Measurements from ENCODE around the gene KSR2. TPM values are rescaled to one million over a fixed set of nuclear protein-coding genes. Genes with fewer than 3 reads are reported as not detected.
"Not testable (repeated sequence)": the region's sequence is repeated elsewhere in the genome, so short reads cannot be mapped to it uniquely, and the experiment has no call there.

Gene KSR2
- total and polyA plus RNA-seq, 2 donors: 0.02 to 0.09 TPM

- no peaks in the 10 kb centered on the region for H3K36me3 ChIP-seq (ENCODE audit: control insufficient read depth in 2 of 2, insufficient read depth in 2 of 2, low read length in 1 of 2)
- H3K9me3 ChIP-seq (ENCODE audit: control insufficient read depth in 2 of 2, insufficient read depth in 1 of 2, low read length in 1 of 2): no peaks in the 10 kb centered on the region
- no peak overlapping the region for H3K27ac ChIP-seq (ENCODE audit: low read depth in 1 of 2, low read length in 1 of 2)
- no peak for DNase-seq (ENCODE audit: low read depth in 6 of 9, low spot score in 9 of 9)
- no peak overlapping the region for H3K4me3 ChIP-seq (ENCODE audit: low read length in 2 of 2)
- peaks cover 0 to under 1% of the 10 kb centered on the region in 2 donors for H3K4me1 ChIP-seq (ENCODE audit: control insufficient read depth in 2 of 2, insufficient read depth in 2 of 2, low read length in 2 of 2)
- 99% methylated on average over 3 of the region's 3 CpGs for WGBS
- H3K27me3 ChIP-seq (ENCODE audit: control insufficient read depth in 2 of 2, insufficient read depth in 1 of 2, low read length in 1 of 2): peaks cover 0 to 4% of the 10 kb centered on the region in 2 donors
Observed at GRCh38 chr12:118010903-118011302, 42.1 kb upstream of the KSR2 start.

GRCh38 chr12:117999806-118000205 is 31.0 kb upstream of the KSR2 start:
- not testable (repeated sequence) for H3K4me1 ChIP-seq (ENCODE audit: control insufficient read depth in 2 of 2, insufficient read depth in 2 of 2, low read length in 2 of 2); H3K4me3 ChIP-seq (ENCODE audit: low read length in 2 of 2); H3K27ac ChIP-seq (ENCODE audit: low read depth in 1 of 2, low read length in 1 of 2); DNase-seq (ENCODE audit: low read depth in 6 of 9, low spot score in 9 of 9); H3K27me3 ChIP-seq (ENCODE audit: control insufficient read depth in 2 of 2, insufficient read depth in 1 of 2, low read length in 1 of 2); H3K36me3 ChIP-seq (ENCODE audit: control insufficient read depth in 2 of 2, insufficient read depth in 2 of 2, low read length in 1 of 2); H3K9me3 ChIP-seq (ENCODE audit: control insufficient read depth in 2 of 2, insufficient read depth in 1 of 2, low read length in 1 of 2)
- 75% methylated on average over 2 of the region's 2 CpGs for WGBS

GRCh38 chr12:117998719-117999118 is 29.9 kb upstream of the KSR2 start:
- Histone ChIP-seq H3K9me3 (ENCODE audit: control insufficient read depth in 2 of 2, insufficient read depth in 1 of 2, low read length in 1 of 2) (no peaks in the 10 kb centered on the region), H3K27ac (ENCODE audit: low read depth in 1 of 2, low read length in 1 of 2) (no peak overlapping the region), H3K27me3 (ENCODE audit: control insufficient read depth in 2 of 2, insufficient read depth in 1 of 2, low read length in 1 of 2) (no peaks in the 10 kb centered on the region), H3K36me3 (ENCODE audit: control insufficient read depth in 2 of 2, insufficient read depth in 2 of 2, low read length in 1 of 2) (no peaks in the 10 kb centered on the region), H3K4me3 (ENCODE audit: low read length in 2 of 2) (no peak overlapping the region), H3K4me1 (ENCODE audit: control insufficient read depth in 2 of 2, insufficient read depth in 2 of 2, low read length in 2 of 2) (no peaks in the 10 kb centered on the region)
- 95% methylated on average over 2 of the region's 2 CpGs for WGBS
- no peak for DNase-seq (ENCODE audit: low read depth in 6 of 9, low spot score in 9 of 9)

GRCh38 chr12:117994551-117995438 is 26.0 kb upstream of the KSR2 start:
- no peaks in the 10 kb centered on the region for H3K4me1 ChIP-seq (ENCODE audit: control insufficient read depth in 2 of 2, insufficient read depth in 2 of 2, low read length in 2 of 2)
- no peaks in the 10 kb centered on the region for H3K9me3 ChIP-seq (ENCODE audit: control insufficient read depth in 2 of 2, insufficient read depth in 1 of 2, low read length in 1 of 2)
- DNase-seq (ENCODE audit: low read depth in 6 of 9, low spot score in 9 of 9): no peak
- H3K27ac ChIP-seq (ENCODE audit: low read depth in 1 of 2, low read length in 1 of 2): no peak overlapping the region
- WGBS: 86% methylated on average over 3 of the region's 3 CpGs
- no peak overlapping the region for H3K4me3 ChIP-seq (ENCODE audit: low read length in 2 of 2)
- no peaks in the 10 kb centered on the region for H3K36me3 ChIP-seq (ENCODE audit: control insufficient read depth in 2 of 2, insufficient read depth in 2 of 2, low read length in 1 of 2)
- H3K27me3 ChIP-seq (ENCODE audit: control insufficient read depth in 2 of 2, insufficient read depth in 1 of 2, low read length in 1 of 2): no peaks in the 10 kb centered on the region

GRCh38 chr12:117986705-117987469 is 18.1 kb upstream of the KSR2 start:
- 93% methylated on average over 4 of the region's 4 CpGs for WGBS
- H3K4me1 ChIP-seq (ENCODE audit: control insufficient read depth in 2 of 2, insufficient read depth in 2 of 2, low read length in 2 of 2): no peaks in the 10 kb centered on the region
- H3K4me3 ChIP-seq (ENCODE audit: low read length in 2 of 2): no peak overlapping the region
- H3K36me3 ChIP-seq (ENCODE audit: control insufficient read depth in 2 of 2, insufficient read depth in 2 of 2, low read length in 1 of 2): no peaks in the 10 kb centered on the region
- H3K27ac ChIP-seq (ENCODE audit: low read depth in 1 of 2, low read length in 1 of 2): no peak overlapping the region
- H3K27me3 ChIP-seq (ENCODE audit: control insufficient read depth in 2 of 2, insufficient read depth in 1 of 2, low read length in 1 of 2): no peaks in the 10 kb centered on the region
- no peaks in the 10 kb centered on the region for H3K9me3 ChIP-seq (ENCODE audit: control insufficient read depth in 2 of 2, insufficient read depth in 1 of 2, low read length in 1 of 2)
- no peak for DNase-seq (ENCODE audit: low read depth in 6 of 9, low spot score in 9 of 9)

- Histone ChIP-seq H3K9me3 (ENCODE audit: control insufficient read depth in 2 of 2, insufficient read depth in 1 of 2, low read length in 1 of 2) (no peaks in the 10 kb centered on the region), H3K4me3 (ENCODE audit: low read length in 2 of 2) (no peak overlapping the region), H3K27me3 (ENCODE audit: control insufficient read depth in 2 of 2, insufficient read depth in 1 of 2, low read length in 1 of 2) (no peaks in the 10 kb centered on the region), H3K27ac (ENCODE audit: low read depth in 1 of 2, low read length in 1 of 2) (no peak overlapping the region), H3K4me1 (ENCODE audit: control insufficient read depth in 2 of 2, insufficient read depth in 2 of 2, low read length in 2 of 2) (no peaks in the 10 kb centered on the region), H3K36me3 (ENCODE audit: control insufficient read depth in 2 of 2, insufficient read depth in 2 of 2, low read length in 1 of 2) (no peaks in the 10 kb centered on the region)
- DNase-seq (ENCODE audit: low read depth in 6 of 9, low spot score in 9 of 9): no peak
- WGBS: 95% methylated on average over 2 of the region's 2 CpGs
Observed at GRCh38 chr12:117985182-117985581, 16.4 kb upstream of the KSR2 start.

GRCh38 chr12:117981267-117981666 is 12.5 kb upstream of the KSR2 start:
- H3K4me3 ChIP-seq (ENCODE audit: low read length in 2 of 2): no peak overlapping the region
- no peaks in the 10 kb centered on the region for H3K4me1 ChIP-seq (ENCODE audit: control insufficient read depth in 2 of 2, insufficient read depth in 2 of 2, low read length in 2 of 2)
- no peaks in the 10 kb centered on the region for H3K9me3 ChIP-seq (ENCODE audit: control insufficient read depth in 2 of 2, insufficient read depth in 1 of 2, low read length in 1 of 2)
- no peak for DNase-seq (ENCODE audit: low read depth in 6 of 9, low spot score in 9 of 9)
- H3K27me3 ChIP-seq (ENCODE audit: control insufficient read depth in 2 of 2, insufficient read depth in 1 of 2, low read length in 1 of 2): no peaks in the 10 kb centered on the region
- WGBS: 85% methylated on average over 5 of the region's 5 CpGs
- no peaks in the 10 kb centered on the region for H3K36me3 ChIP-seq (ENCODE audit: control insufficient read depth in 2 of 2, insufficient read depth in 2 of 2, low read length in 1 of 2)
- no peak overlapping the region for H3K27ac ChIP-seq (ENCODE audit: low read depth in 1 of 2, low read length in 1 of 2)

GRCh38 chr12:117980616-117981015 is 11.8 kb upstream of the KSR2 start:
- Histone ChIP-seq H3K9me3 (ENCODE audit: control insufficient read depth in 2 of 2, insufficient read depth in 1 of 2, low read length in 1 of 2) (no peaks in the 10 kb centered on the region), H3K27ac (ENCODE audit: low read depth in 1 of 2, low read length in 1 of 2) (no peak overlapping the region), H3K4me1 (ENCODE audit: control insufficient read depth in 2 of 2, insufficient read depth in 2 of 2, low read length in 2 of 2) (no peaks in the 10 kb centered on the region), H3K4me3 (ENCODE audit: low read length in 2 of 2) (no peak overlapping the region), H3K36me3 (ENCODE audit: control insufficient read depth in 2 of 2, insufficient read depth in 2 of 2, low read length in 1 of 2) (no peaks in the 10 kb centered on the region), H3K27me3 (ENCODE audit: control insufficient read depth in 2 of 2, insufficient read depth in 1 of 2, low read length in 1 of 2) (no peaks in the 10 kb centered on the region)
- 97% methylated on average over 4 of the region's 4 CpGs for WGBS
- no peak for DNase-seq (ENCODE audit: low read depth in 6 of 9, low spot score in 9 of 9)

- Histone ChIP-seq H3K27me3 (ENCODE audit: control insufficient read depth in 2 of 2, insufficient read depth in 1 of 2, low read length in 1 of 2) (no peaks in the 10 kb centered on the region), H3K4me3 (ENCODE audit: low read length in 2 of 2) (no peak overlapping the region), H3K36me3 (ENCODE audit: control insufficient read depth in 2 of 2, insufficient read depth in 2 of 2, low read length in 1 of 2) (no peaks in the 10 kb centered on the region), H3K9me3 (ENCODE audit: control insufficient read depth in 2 of 2, insufficient read depth in 1 of 2, low read length in 1 of 2) (no peaks in the 10 kb centered on the region), H3K4me1 (ENCODE audit: control insufficient read depth in 2 of 2, insufficient read depth in 2 of 2, low read length in 2 of 2) (no peaks in the 10 kb centered on the region), H3K27ac (ENCODE audit: low read depth in 1 of 2, low read length in 1 of 2) (no peak overlapping the region)
- no peak for DNase-seq (ENCODE audit: low read depth in 6 of 9, low spot score in 9 of 9)
- WGBS: 99% methylated on average over 1 of the region's 1 CpG
Observed at GRCh38 chr12:117977373-117977772, 8.6 kb upstream of the KSR2 start.
